ENCODE data around the gene STPG1. TPM values are rescaled to one million over a fixed set of nuclear protein-coding genes. Genes with fewer than 3 reads are reported as not detected.

STPG1 gene
- polyA plus RNA-seq, 3 donors = 10.9 to 15.9 (median 13.4) TPM

GRCh38 chr1:24435782-24436365 lies 22.3 kb upstream of the STPG1 start:
- no peak for DNase-seq

- no peak for DNase-seq
Measured at GRCh38 chr1:24427545-24427862, 13.9 kb upstream of the STPG1 start.

- no peak for DNase-seq
Measured at GRCh38 chr1:24426744-24427544, 13.4 kb upstream of the STPG1 start.

GRCh38 chr1:24425922-24426321 lies 12.3 kb upstream of the STPG1 start:
- no peak for DNase-seq

GRCh38 chr1:24425441-24425840 lies 11.9 kb upstream of the STPG1 start:
- DNase-seq = no peak

GRCh38 chr1:24424990-24425389 lies 11.4 kb upstream of the STPG1 start:
- DNase-seq = no peak

GRCh38 chr1:24424207-24424606 lies 10.6 kb upstream of the STPG1 start:
- no peak for DNase-seq

- no peak for DNase-seq
Measured at GRCh38 chr1:24421502-24421901, 7.9 kb upstream of the STPG1 start.

GRCh38 chr1:24420547-24420946 lies 7.0 kb upstream of the STPG1 start:
- DNase-seq = no peak

GRCh38 chr1:24418898-24419628 lies 5.5 kb upstream of the STPG1 start:
- no peak for DNase-seq

- DNase-seq = no peak
Measured at GRCh38 chr1:24417681-24418080, 4.1 kb upstream of the STPG1 start.

- DNase-seq = no peak
Measured at GRCh38 chr1:24416666-24417391, 3.2 kb upstream of the STPG1 start.

GRCh38 chr1:24415910-24416665 lies 2.5 kb upstream of the STPG1 start:
- no peak for DNase-seq

- peak; percentile 99 for DNase-seq
Measured at GRCh38 chr1:24415334-24415909, 1.8 kb upstream of the STPG1 start, which contains the start of gene NIPAL3. Gene NIPAL3, plus strand, starts transcription at chr1:24415802. Its CDS starts 3,746 bp downstream, at chr1:24419548.

- DNase-seq = no peak
Measured at GRCh38 chr1:24414775-24415333, 1.3 kb upstream of the STPG1 start.

- DNase-seq = no peak
Measured at GRCh38 chr1:24412408-24412807, 1.2 kb downstream of the STPG1 start.

- DNase-seq = no peak
Measured at GRCh38 chr1:24411963-24412362, 1.6 kb downstream of the STPG1 start.

GRCh38 chr1:24410750-24411149 lies 2.8 kb downstream of the STPG1 start:
- DNase-seq = no peak

GRCh38 chr1:24409535-24409934 lies 4.0 kb downstream of the STPG1 start:
- DNase-seq = no peak

- DNase-seq = no peak
Measured at GRCh38 chr1:24406788-24407187, 6.8 kb downstream of the STPG1 start.

- no peak for DNase-seq
Measured at GRCh38 chr1:24403806-24404205, 9.8 kb downstream of the STPG1 start.

Data from renal pelvis (tissue), 4 donors.